ENCODE measurements around the gene C6orf52.
"Not testable (repeated sequence)": the region's sequence is repeated elsewhere in the genome, so short reads cannot be mapped to it uniquely, and the experiment has no call there.

The C6orf52 gene

GRCh38 chr6:10721850-10722569 lies 27.6 kb upstream of the C6orf52 start:
- Histone ChIP-seq H3K27me3 (ENCODE audit: low read depth) (no peaks in the 10 kb centered on the region), H3K4me3 (peak overlapping the region; percentile 48), H3K4me1 (peaks cover 21% of the 10 kb centered on the region), H3K9me3 (peaks cover 14% of the 10 kb centered on the region), H3K36me3 (replicated peaks) (peaks cover 8% of the 10 kb centered on the region)
- DNase-seq (ENCODE audit: low spot score in 2 of 2): no peak
- in situ Hi-C loops (cut with MboI; ENCODE audit: low sequenced_read_pairs): no loop called here

- DNase-seq (ENCODE audit: low spot score in 2 of 2): peak in 1 of 2 experiments; percentile 45
- H3K4me1 ChIP-seq: peaks cover 21% of the 10 kb centered on the region
- in situ Hi-C loops (cut with MboI; ENCODE audit: low sequenced_read_pairs); H3K36me3 ChIP-seq (replicated peaks); H3K27me3 ChIP-seq (ENCODE audit: low read depth): not testable (repeated sequence)
- H3K9me3 ChIP-seq: peaks cover 14% of the 10 kb centered on the region
- H3K4me3 ChIP-seq: peak overlapping the region; percentile 36
Observed at GRCh38 chr6:10720960-10721849, 26.8 kb upstream of the C6orf52 start.

- Histone ChIP-seq H3K4me1 (peaks cover 21% of the 10 kb centered on the region), H3K4me3 (peak overlapping the region; percentile 36), H3K9me3 (peaks cover 14% of the 10 kb centered on the region), H3K27me3 (ENCODE audit: low read depth) (no peaks in the 10 kb centered on the region), H3K36me3 (replicated peaks) (peaks cover 2% of the 10 kb centered on the region)
- DNase-seq (ENCODE audit: low spot score in 2 of 2): peak; percentile 11 to 60
- in situ Hi-C loops (cut with MboI; ENCODE audit: low sequenced_read_pairs): no loop called here
Observed at GRCh38 chr6:10720265-10720959, 26.0 kb upstream of the C6orf52 start.

GRCh38 chr6:10719964-10720264 lies 25.5 kb upstream of the C6orf52 start:
- DNase-seq (ENCODE audit: low spot score in 2 of 2): peak in 1 of 2 experiments; percentile 73
- Histone ChIP-seq H3K9me3 (peaks cover 14% of the 10 kb centered on the region), H3K27me3 (ENCODE audit: low read depth) (no peaks in the 10 kb centered on the region), H3K4me3 (peak overlapping the region; percentile 36), H3K4me1 (peaks cover 21% of the 10 kb centered on the region), H3K36me3 (replicated peaks) (no peaks in the 10 kb centered on the region; the same call in 1 of the 2 replicates)
- in situ Hi-C loops (cut with MboI; ENCODE audit: low sequenced_read_pairs): no loop called here

GRCh38 chr6:10719296-10719963 lies 25.0 kb upstream of the C6orf52 start:
- Histone ChIP-seq H3K4me1 (peaks cover 21% of the 10 kb centered on the region), H3K4me3 (peak overlapping the region; percentile 36), H3K9me3 (peaks cover 14% of the 10 kb centered on the region), H3K27me3 (ENCODE audit: low read depth) (no peaks in the 10 kb centered on the region), H3K36me3 (replicated peaks) (no peaks in the 10 kb centered on the region; the same call in 1 of the 2 replicates)
- in situ Hi-C loops (cut with MboI; ENCODE audit: low sequenced_read_pairs): no loop called here
- peak in 1 of 2 experiments; percentile 22 for DNase-seq (ENCODE audit: low spot score in 2 of 2)

GRCh38 chr6:10713962-10714361 lies 19.5 kb upstream of the C6orf52 start:
- no peak for DNase-seq (ENCODE audit: low spot score in 2 of 2)
- no peaks in the 10 kb centered on the region for H3K27me3 ChIP-seq (ENCODE audit: low read depth)
- H3K9me3 ChIP-seq: peaks cover 8% of the 10 kb centered on the region
- H3K4me3 ChIP-seq: no peak overlapping the region
- in situ Hi-C loops (cut with MboI; ENCODE audit: low sequenced_read_pairs): no loop called here
- peaks cover 14% of the 10 kb centered on the region for H3K36me3 ChIP-seq (replicated peaks)
- H3K4me1 ChIP-seq: no peaks in the 10 kb centered on the region

GRCh38 chr6:10696655-10697054 lies 2.2 kb upstream of the C6orf52 start:
- in situ Hi-C loops (cut with MboI; ENCODE audit: low sequenced_read_pairs): loop anchor here (25.0 kb wide), 1 partner anchor 184 kb away; the partner anchor contains the start of gene GCNT2
- no peak for DNase-seq (ENCODE audit: low spot score in 2 of 2)
- Histone ChIP-seq H3K27me3 (ENCODE audit: low read depth) (no peaks in the 10 kb centered on the region), H3K4me1 (peaks cover 13% of the 10 kb centered on the region), H3K4me3 (peak overlapping the region; percentile 87; the same call in 1 of the 2 replicates), H3K36me3 (replicated peaks) (peaks cover 41% of the 10 kb centered on the region), H3K9me3 (no peaks in the 10 kb centered on the region)

GRCh38 chr6:10695086-10695657 lies 756 bp upstream of the C6orf52 start:
- H3K4me3 ChIP-seq: peak overlapping the region; percentile 87
- no peak for DNase-seq (ENCODE audit: low spot score in 2 of 2)
- H3K4me1 ChIP-seq: peaks cover 27% of the 10 kb centered on the region
- in situ Hi-C loops (cut with MboI; ENCODE audit: low sequenced_read_pairs): loop anchor here (25.0 kb wide), 1 partner anchor 183 kb away; the partner anchor contains the start of gene GCNT2
- H3K36me3 ChIP-seq (replicated peaks): peaks cover 28% of the 10 kb centered on the region
- H3K27me3 ChIP-seq (ENCODE audit: low read depth): no peaks in the 10 kb centered on the region
- H3K9me3 ChIP-seq: no peaks in the 10 kb centered on the region

- Histone ChIP-seq H3K36me3 (replicated peaks) (peaks cover 12% of the 10 kb centered on the region), H3K9me3 (no peaks in the 10 kb centered on the region), H3K27me3 (ENCODE audit: low read depth) (no peaks in the 10 kb centered on the region), H3K4me1 (peaks cover 30% of the 10 kb centered on the region), H3K4me3 (peak overlapping the region; percentile 87)
- in situ Hi-C loops (cut with MboI; ENCODE audit: low sequenced_read_pairs): loop anchor here (25.0 kb wide), 1 partner anchor 181 kb away; the partner anchor contains the start of gene GCNT2
- DNase-seq (ENCODE audit: low spot score in 2 of 2): no peak
Observed at GRCh38 chr6:10692965-10693538, 1.4 kb downstream of the C6orf52 start.

GRCh38 chr6:10690651-10691445 lies 3.6 kb downstream of the C6orf52 start:
- DNase-seq (ENCODE audit: low spot score in 2 of 2): peak in 1 of 2 experiments; percentile 53
- in situ Hi-C loops (cut with MboI; ENCODE audit: low sequenced_read_pairs): loop anchor here (25.0 kb wide), 1 partner anchor 179 kb away; the partner anchor contains the start of gene GCNT2

GRCh38 chr6:10687582-10687981 lies 6.8 kb downstream of the C6orf52 start:
- in situ Hi-C loops (cut with MboI; ENCODE audit: low sequenced_read_pairs): loop anchor here (25.0 kb wide), 1 partner anchor 175 kb away; the partner anchor contains the start of gene GCNT2
- DNase-seq (ENCODE audit: low spot score in 2 of 2): no peak

More at GRCh38 chr6:10690651-10691445, 3.6 kb downstream of the C6orf52 start:
- Histone ChIP-seq H3K36me3 (replicated peaks) (0 out of 2 replicates have a peak, but pooled peaks cover 3% of the 10 kb centered on the region), H3K4me3 (0 out of 2 replicates have a peak overlapping the region, but pooled peaks have one; percentile 1), H3K27me3 (ENCODE audit: low read depth) (no peaks in the 10 kb centered on the region), H3K9me3 (no peaks in the 10 kb centered on the region), H3K4me1 (peaks cover 30% of the 10 kb centered on the region)

GRCh38 chr6:10686901-10687300 lies 7.5 kb downstream of the C6orf52 start:
- Histone ChIP-seq H3K4me1 (peaks cover 20% of the 10 kb centered on the region), H3K4me3 (no peak overlapping the region), H3K9me3 (no peaks in the 10 kb centered on the region), H3K27me3 (ENCODE audit: low read depth) (no peaks in the 10 kb centered on the region), H3K36me3 (replicated peaks) (no peaks in the 10 kb centered on the region)
- no peak for DNase-seq (ENCODE audit: low spot score in 2 of 2)
- in situ Hi-C loops (cut with MboI; ENCODE audit: low sequenced_read_pairs): loop anchor here (25.0 kb wide), 1 partner anchor 175 kb away; the partner anchor contains the start of gene GCNT2

More at GRCh38 chr6:10687582-10687981, 6.8 kb downstream of the C6orf52 start:
- H3K9me3 ChIP-seq: no peaks in the 10 kb centered on the region
- no peaks in the 10 kb centered on the region for H3K27me3 ChIP-seq (ENCODE audit: low read depth)
- H3K36me3 ChIP-seq (replicated peaks): no peaks in the 10 kb centered on the region
- no peak overlapping the region for H3K4me3 ChIP-seq
- peaks cover 23% of the 10 kb centered on the region for H3K4me1 ChIP-seq
